Measurements from ENCODE around the gene PLEKHM2.

GRCh38 chr1:15667362-15667761, 16.8 kb upstream of the PLEKHM2 start:
- TF ChIP-seq CEBPB (IDR thresholded peaks at IDR 0.05; ENCODE audit: low read depth, low read length) (no peak), RCOR1 (IDR thresholded peaks at IDR 0.05; ENCODE audit: insufficient replicate concordance, low read length) (no peak), MXI1 (IDR thresholded peaks at IDR 0.05; ENCODE audit: borderline replicate concordance, low read depth, low read length) (no peak), RFX5 (IDR thresholded peaks at IDR 0.05; ENCODE audit: low read depth, low read length) (no peak), RAD21 (IDR thresholded peaks at IDR 0.05; ENCODE audit: low read length) (no peak), SMC3 (IDR thresholded peaks at IDR 0.05; ENCODE audit: low read depth, low read length) (no peak), CHD1 (IDR thresholded peaks at IDR 0.05; ENCODE audit: low read depth, low read length) (no peak), POLR2A (IDR thresholded peaks at IDR 0.05; ENCODE audit: low read depth, low read length) (no peak), NFE2L2 (IDR thresholded peaks at IDR 0.05; ENCODE audit: low read depth, low read length) (no peak)
- TF ChIP-seq, protein P1, sequence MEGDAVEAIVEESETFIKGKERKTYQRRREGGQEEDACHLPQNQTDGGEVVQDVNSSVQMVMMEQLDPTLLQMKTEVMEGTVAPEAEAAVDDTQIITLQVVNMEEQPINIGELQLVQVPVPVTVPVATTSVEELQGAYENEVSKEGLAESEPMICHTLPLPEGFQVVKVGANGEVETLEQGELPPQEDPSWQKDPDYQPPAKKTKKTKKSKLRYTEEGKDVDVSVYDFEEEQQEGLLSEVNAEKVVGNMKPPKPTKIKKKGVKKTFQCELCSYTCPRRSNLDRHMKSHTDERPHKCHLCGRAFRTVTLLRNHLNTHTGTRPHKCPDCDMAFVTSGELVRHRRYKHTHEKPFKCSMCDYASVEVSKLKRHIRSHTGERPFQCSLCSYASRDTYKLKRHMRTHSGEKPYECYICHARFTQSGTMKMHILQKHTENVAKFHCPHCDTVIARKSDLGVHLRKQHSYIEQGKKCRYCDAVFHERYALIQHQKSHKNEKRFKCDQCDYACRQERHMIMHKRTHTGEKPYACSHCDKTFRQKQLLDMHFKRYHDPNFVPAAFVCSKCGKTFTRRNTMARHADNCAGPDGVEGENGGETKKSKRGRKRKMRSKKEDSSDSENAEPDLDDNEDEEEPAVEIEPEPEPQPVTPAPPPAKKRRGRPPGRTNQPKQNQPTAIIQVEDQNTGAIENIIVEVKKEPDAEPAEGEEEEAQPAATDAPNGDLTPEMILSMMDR (conservative IDR thresholded peaks at IDR 0.05; ENCODE audit: low read depth, low read length), result no peak
- TF ChIP-seq, protein P2, sequence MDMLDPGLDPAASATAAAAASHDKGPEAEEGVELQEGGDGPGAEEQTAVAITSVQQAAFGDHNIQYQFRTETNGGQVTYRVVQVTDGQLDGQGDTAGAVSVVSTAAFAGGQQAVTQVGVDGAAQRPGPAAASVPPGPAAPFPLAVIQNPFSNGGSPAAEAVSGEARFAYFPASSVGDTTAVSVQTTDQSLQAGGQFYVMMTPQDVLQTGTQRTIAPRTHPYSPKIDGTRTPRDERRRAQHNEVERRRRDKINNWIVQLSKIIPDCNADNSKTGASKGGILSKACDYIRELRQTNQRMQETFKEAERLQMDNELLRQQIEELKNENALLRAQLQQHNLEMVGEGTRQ (IDR thresholded peaks at IDR 0.05; ENCODE audit: low read depth, low read length), result no peak
- TF ChIP-seq, protein P3, sequence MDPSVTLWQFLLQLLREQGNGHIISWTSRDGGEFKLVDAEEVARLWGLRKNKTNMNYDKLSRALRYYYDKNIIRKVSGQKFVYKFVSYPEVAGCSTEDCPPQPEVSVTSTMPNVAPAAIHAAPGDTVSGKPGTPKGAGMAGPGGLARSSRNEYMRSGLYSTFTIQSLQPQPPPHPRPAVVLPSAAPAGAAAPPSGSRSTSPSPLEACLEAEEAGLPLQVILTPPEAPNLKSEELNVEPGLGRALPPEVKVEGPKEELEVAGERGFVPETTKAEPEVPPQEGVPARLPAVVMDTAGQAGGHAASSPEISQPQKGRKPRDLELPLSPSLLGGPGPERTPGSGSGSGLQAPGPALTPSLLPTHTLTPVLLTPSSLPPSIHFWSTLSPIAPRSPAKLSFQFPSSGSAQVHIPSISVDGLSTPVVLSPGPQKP (IDR thresholded peaks at IDR 0.05; ENCODE audit: borderline replicate concordance, low read depth, low read length), result no peak

All from IMR-90 (cell line).